Heart left ventricle (tissue), 16 donors: ENCODE results near the gene TRMT5. TPM values are rescaled to one million over a fixed set of nuclear protein-coding genes. Genes with fewer than 3 reads are reported as not detected.

ENCODE experiments used
- ATAC-seq, 4 donors: fragments of 200-7000 bp; cut with Tn5 transposase; one replicate each; pipeline ENCODE4 v1.9.1; 2020 to 2022; ENCODE audit warnings: moderate library complexity in 4 of 4, mild to moderate bottlenecking in 3 of 4, moderate number of reproducible peaks in 1 of 4
- DNase-seq, 5 donors: peaks; one replicate each; pipeline ENCODE4 v3.0.0-alpha.2; 2020
- H3K27ac ChIP-seq, 12 donors: fragments of 200-600 bp; sonication (generic) in 4 of 12; one replicate each; pipeline versions ENCODE4 v1.5.0 to v1.8.0; 2016 to 2022; ENCODE audit warnings: mild to moderate bottlenecking in 2 of 12
- H3K27me3 ChIP-seq, 9 donors: fragments of 200-600 bp; sonication (generic) in 2 of 9; one replicate each; pipeline versions ENCODE4 v1.5.1 to v1.8.0; 2016 to 2022; ENCODE audit warnings: mild to moderate bottlenecking in 3 of 9
- H3K36me3 ChIP-seq, 9 donors: fragments of 200-600 bp; sonication (generic) in 2 of 9; one replicate each; pipeline versions ENCODE4 v1.5.0 to v1.8.0; 2018 to 2022; ENCODE audit warnings: mild to moderate bottlenecking in 2 of 9
- H3K4me1 ChIP-seq, 12 donors: fragments of 200-600 bp; sonication (generic) in 4 of 12; one replicate each; pipeline versions ENCODE4 v1.5.0 to v1.8.0; 2016 to 2022; ENCODE audit warnings: mild to moderate bottlenecking in 3 of 12
- H3K4me3 ChIP-seq, 12 donors: fragments of 200-600 bp; sonication (generic) in 4 of 12; one replicate each; pipeline versions ENCODE4 v1.5.0 to v1.8.0; 2017 to 2022; ENCODE audit warnings: mild to moderate bottlenecking in 9 of 12, moderate library complexity in 4 of 12
- H3K9me3 ChIP-seq, 12 donors: fragments of 200-600 bp; sonication (generic) in 4 of 12; one replicate each; pipeline versions ENCODE4 v1.5.0 to v1.8.0; 2016 to 2022; ENCODE audit warnings: mild to moderate bottlenecking in 1 of 12
- POLR2A ChIP-seq, 2 donors: fragments of 450-650 bp; IDR thresholded peaks; one replicate each; pipeline ENCODE4 v1.6.1; 2017; ENCODE audit warnings: antibody characterized with exemption in 2 of 2, mild to moderate bottlenecking in 2 of 2, moderate library complexity in 2 of 2
- WGBS, 4 donors: extraction: QIAGEN DNeasy Blood & Tissue Kit in 2 of 4; methylation state at CpG; one replicate each; pipeline versions ENCODE4 v1.1.5 to v1.1.7; 2013 to 2018; 5-methylcytosine and 5-hydroxymethylcytosine counted together
- intact Hi-C, 10 donors: fragments of 100-400 bp; cut with DNase I; formaldehyde crosslinking; loops; one replicate each; pipeline versions ENCODE4 v1.11.1 to v1.14.2; 2022
- polyA plus RNA-seq, 2 donors: library from polyadenylated mRNA; stranded (reverse); fragments of 200-250 nt; gene quantifications; one replicate each; pipeline ENCODE4 v1.2.3, GENCODE V29; 2013
- total RNA-seq, 9 donors: library from RNA; depleted of rRNA in 2 of 9; stranded (reverse); fragments of >200 nt in 2 of 9; fragmentation: NEBNext Ultra II Directional in 3 of 9; extraction: Animal tissue kit (Norgen Biotek cat#: 25700) in 3 of 9; gene quantifications; one replicate each; pipeline versions ENCODE4 v1.1.0 to v1.2.4, GENCODE V29; 2016 to 2023
- TF ChIP-seq, protein P1 (sequence below), 12 donors: fragments of 200-600 bp; sonication (generic) in 4 of 12; IDR thresholded peaks; one replicate each; pipeline versions ENCODE4 v1.5.0 to v1.8.0; 2018 to 2022; ENCODE audit warnings: antibody characterized with exemption in 12 of 12, mild to moderate bottlenecking in 5 of 12
- donor health status: ischemic (EF 13 %, LVEDD 7.1; RV severe dilation, severe dysfunction).
- donor health status: healthy with polysubstance abuse.
- donor health status: DM: no; HTN: yes; CAD: no.
- donor health status: DM: no; HTN: no; CAD: no.
- donor health status: ischemic (EF 25% LVEDD 6.9; RV normal size, moderate dysfunction).
- donor health status: ischemic (EF 25% LVEDD 5.7; RV mildly dilated, moderate dysfunction).
- donor health status: healthy.
- donor health status: DM: yes; HTN: yes; CAD: no.
- donor health status: ischemic (EF 35%, LVEDD 5.7; RV mildly dilated, moderate dysfunction).
- donor health status: nonischemic (EF 11% LVEDD 7.7; RV severe dilation, severe dysfunction).
- donor health status: DM: yes; HTN: yes; CAD: no.
- donor health status: PGD.
- donor health status: ischemic (EF 29% LVEDD 5.4; RV normal size, mild dysfunction).
- donor health status: nonischemic (EF 23%, LVEDD 6.1; RV moderate dilation, normal function).

TRMT5 gene
- total and polyA plus RNA-seq, 11 donors, result 1.6 to 9.7 (median 6.2) TPM

DNA sequence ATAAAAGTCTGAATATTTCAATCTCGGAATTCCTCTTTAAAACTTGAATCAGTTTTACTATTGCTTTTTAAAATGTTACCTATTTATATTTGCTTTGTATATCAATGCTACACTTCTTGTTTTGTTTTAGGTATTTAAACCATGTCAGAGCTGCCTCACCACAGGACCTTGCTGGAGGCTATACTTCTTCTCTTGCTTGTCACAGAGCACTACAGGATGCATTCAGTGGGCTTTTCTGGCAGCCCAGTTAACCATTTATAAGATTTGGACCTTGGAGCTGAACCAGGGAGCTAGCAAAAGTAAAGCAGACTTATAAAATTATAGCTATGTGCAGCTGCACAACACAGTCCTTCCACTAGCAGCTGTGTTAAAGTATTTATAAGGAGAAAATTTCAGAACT lies 12.8 kb downstream of the TRMT5 start:
- Histone ChIP-seq H3K4me1 (no peaks in the 10 kb centered on the region), H3K27me3 (no peaks in the 10 kb centered on the region), H3K27ac (no peak overlapping the region), H3K4me3 (no peak overlapping the region), H3K36me3 (peaks cover 0 to 3% (median 0%) of the 10 kb centered on the region in 9 donors), H3K9me3 (no peaks in the 10 kb centered on the region)
- ATAC-seq, result no peak
- WGBS, 4 donors, result 90 to 95% (median 92%) methylated on average over 1 of the region's 1 CpG
- TF ChIP-seq, protein P1, sequence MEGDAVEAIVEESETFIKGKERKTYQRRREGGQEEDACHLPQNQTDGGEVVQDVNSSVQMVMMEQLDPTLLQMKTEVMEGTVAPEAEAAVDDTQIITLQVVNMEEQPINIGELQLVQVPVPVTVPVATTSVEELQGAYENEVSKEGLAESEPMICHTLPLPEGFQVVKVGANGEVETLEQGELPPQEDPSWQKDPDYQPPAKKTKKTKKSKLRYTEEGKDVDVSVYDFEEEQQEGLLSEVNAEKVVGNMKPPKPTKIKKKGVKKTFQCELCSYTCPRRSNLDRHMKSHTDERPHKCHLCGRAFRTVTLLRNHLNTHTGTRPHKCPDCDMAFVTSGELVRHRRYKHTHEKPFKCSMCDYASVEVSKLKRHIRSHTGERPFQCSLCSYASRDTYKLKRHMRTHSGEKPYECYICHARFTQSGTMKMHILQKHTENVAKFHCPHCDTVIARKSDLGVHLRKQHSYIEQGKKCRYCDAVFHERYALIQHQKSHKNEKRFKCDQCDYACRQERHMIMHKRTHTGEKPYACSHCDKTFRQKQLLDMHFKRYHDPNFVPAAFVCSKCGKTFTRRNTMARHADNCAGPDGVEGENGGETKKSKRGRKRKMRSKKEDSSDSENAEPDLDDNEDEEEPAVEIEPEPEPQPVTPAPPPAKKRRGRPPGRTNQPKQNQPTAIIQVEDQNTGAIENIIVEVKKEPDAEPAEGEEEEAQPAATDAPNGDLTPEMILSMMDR (IDR thresholded peaks at IDR 0.05), result no peak
- TF ChIP-seq POLR2A (IDR thresholded peaks at IDR 0.05), result no peak
- no peak for DNase-seq
- intact Hi-C loops, result no loop called here

GRCh38 chr14:60965402-60965801 lies 15.5 kb downstream of the TRMT5 start:
- no peak for TF ChIP-seq POLR2A (IDR thresholded peaks at IDR 0.05)
- TF ChIP-seq, protein P1 (IDR thresholded peaks at IDR 0.05), result no peak
- Histone ChIP-seq H3K9me3 (no peaks in the 10 kb centered on the region), H3K27me3 (no peaks in the 10 kb centered on the region), H3K4me1 (no peaks in the 10 kb centered on the region), H3K36me3 (peaks cover 0 to 3% (median 0%) of the 10 kb centered on the region in 9 donors), H3K27ac (no peak overlapping the region), H3K4me3 (no peak overlapping the region)
- intact Hi-C loops, result no loop called here
- DNase-seq, result no peak
- no peak for ATAC-seq

- ATAC-seq (no peak), DNase-seq (no peak)
- Histone ChIP-seq H3K36me3 (peaks cover 0 to 3% (median 0%) of the 10 kb centered on the region in 9 donors), H3K9me3 (no peaks in the 10 kb centered on the region), H3K4me1 (no peaks in the 10 kb centered on the region), H3K27me3 (no peaks in the 10 kb centered on the region), H3K27ac (no peak overlapping the region), H3K4me3 (no peak overlapping the region)
- WGBS, 4 donors, result 80 to 82% (median 81%) methylated on average over 2 of the region's 2 CpGs
- no peak for TF ChIP-seq POLR2A (IDR thresholded peaks at IDR 0.05)
- TF ChIP-seq, protein P1 (IDR thresholded peaks at IDR 0.05), result no peak
- intact Hi-C loops, result no loop called here
These were observed 16.0 kb downstream of the TRMT5 start for GRCh38 chr14:60964904-60965303.

DNA sequence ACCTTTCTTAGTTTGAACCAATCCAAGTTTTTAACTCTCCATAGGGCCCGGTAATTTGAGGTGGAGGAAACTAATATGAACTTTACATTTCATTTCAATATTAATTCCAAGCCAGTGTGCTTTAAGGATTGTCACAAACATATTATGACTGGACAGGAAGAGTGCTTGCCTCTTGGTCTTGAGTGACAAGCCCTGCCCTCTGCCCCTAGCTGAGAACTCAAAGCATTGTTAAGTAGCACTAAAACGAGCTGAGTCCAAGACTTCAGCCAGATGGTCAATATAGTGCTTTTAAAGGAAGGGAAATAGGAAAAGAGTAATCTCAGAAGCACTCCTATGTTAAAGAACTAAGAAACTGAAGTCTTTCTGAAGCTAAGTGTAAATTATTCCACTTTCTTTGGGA lies 17.1 kb downstream of the TRMT5 start:
- no peak overlapping the region for H3K4me3 ChIP-seq
- no peaks in the 10 kb centered on the region for H3K27me3 ChIP-seq
- H3K27ac ChIP-seq, result no peak overlapping the region
- WGBS, 4 donors, result 61 to 67% (median 65%) methylated on average over 2 of the region's 2 CpGs
- TF ChIP-seq POLR2A (IDR thresholded peaks at IDR 0.05), result no peak
- TF ChIP-seq, protein P1 (IDR thresholded peaks at IDR 0.05), result no peak
- ATAC-seq, result no peak
- no peaks in the 10 kb centered on the region for H3K4me1 ChIP-seq
- H3K9me3 ChIP-seq, result peaks cover 0 to 10% (median 2%) of the 10 kb centered on the region in 12 donors
- peaks cover 0 to 3% (median 0%) of the 10 kb centered on the region in 9 donors for H3K36me3 ChIP-seq
- DNase-seq, result no peak
- intact Hi-C loops, result no loop called here
